Ishikawa (cell line): ENCODE measurements around the gene BTG2.

ENCODE experiments used
- CEBPB ChIP-seq: IDR thresholded peaks from 2 replicates; pipeline ENCODE4 v1.6.1; 2012
- CREB1 ChIP-seq: IDR thresholded peaks from 2 replicates; pipeline ENCODE4 v1.6.1; 2012; ENCODE audit warnings: low read depth
- EGR1 ChIP-seq: IDR thresholded peaks from 2 replicates; pipeline ENCODE4 v1.6.1; 2012
- EP300 ChIP-seq: IDR thresholded peaks from 2 replicates; pipeline ENCODE4 v1.6.1; 2012; ENCODE audit warnings: borderline replicate concordance
- FOXM1 ChIP-seq: IDR thresholded peaks from 2 replicates; pipeline ENCODE4 v1.6.1; 2012; ENCODE audit warnings: low read depth, borderline replicate concordance
- RAD21 ChIP-seq: IDR thresholded peaks from 2 replicates; pipeline ENCODE4 v1.6.1; 2012; ENCODE audit warnings: low read depth
- REST ChIP-seq: IDR thresholded peaks from 2 replicates; pipeline ENCODE4 v1.6.1; 2012; ENCODE audit warnings: low read depth, mild to moderate bottlenecking
- TAF1 ChIP-seq: IDR thresholded peaks from 2 replicates; pipeline ENCODE4 v1.6.1; 2012; ENCODE audit warnings: low read depth, mild to moderate bottlenecking
- TEAD4 ChIP-seq: IDR thresholded peaks from 2 replicates; pipeline ENCODE4 v1.6.1; 2012
- YY1 ChIP-seq: IDR thresholded peaks from 2 replicates; pipeline ENCODE4 v1.6.1; 2012; ENCODE audit warnings: low read depth
- TF ChIP-seq, protein P1 (sequence below): IDR thresholded peaks from 2 replicates; pipeline ENCODE4 v1.6.1; 2012

GRCh38 chr1:203299169-203299568 is 6.2 kb upstream of the BTG2 start:
- TF ChIP-seq, protein P1, sequence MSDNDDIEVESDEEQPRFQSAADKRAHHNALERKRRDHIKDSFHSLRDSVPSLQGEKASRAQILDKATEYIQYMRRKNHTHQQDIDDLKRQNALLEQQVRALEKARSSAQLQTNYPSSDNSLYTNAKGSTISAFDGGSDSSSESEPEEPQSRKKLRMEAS, result no peak
- TF ChIP-seq TEAD4 (no peak), EGR1 (no peak), YY1 (no peak), EP300 (no peak), CEBPB (no peak), FOXM1 (no peak), REST (no peak), CREB1 (no peak), TAF1 (no peak), RAD21 (no peak)
